ENCODE results near the gene WDR27. TPM values are rescaled to one million over a fixed set of nuclear protein-coding genes. Genes with fewer than 3 reads are reported as not detected.

The WDR27 gene
- total and polyA plus RNA-seq, 2 donors from 2014 or later = 12.3 to 45.0 TPM

- H3K9ac ChIP-seq (ENCODE audit: low read length in 3 of 3) = no peak overlapping the region
- H3K9me3 ChIP-seq (ENCODE audit: control insufficient read depth in 2 of 3, insufficient read depth in 1 of 3, low read length in 3 of 3) = peaks cover 0 to 1% (median 0%) of the 10 kb centered on the region in 3 donors
- intact Hi-C loops (cut with DNase I) = no loop called here
- no peaks in the 10 kb centered on the region for H3K27me3 ChIP-seq (ENCODE audit: control insufficient read depth, insufficient read depth, low read length)
- H3K27ac ChIP-seq (ENCODE audit: low read depth in 2 of 2, low read length in 2 of 2) = peak overlapping the region in 1 of 2 donors; percentile 47
- H3K36me3 ChIP-seq (ENCODE audit: control insufficient read depth in 2 of 3, insufficient read depth in 3 of 3, low read length in 3 of 3) = no peaks in the 10 kb centered on the region
- peaks cover 0 to 2% (median 0%) of the 10 kb centered on the region in 3 donors for H3K4me1 ChIP-seq (ENCODE audit: control insufficient read depth in 2 of 3, insufficient read depth in 2 of 3, low read depth in 1 of 3, low read length in 3 of 3)
- FAIRE-seq = no peak
- TF ChIP-seq CTCF (IDR thresholded peaks at IDR 0.05; ENCODE audit: borderline replicate concordance, extremely low read depth, insufficient read depth) = no peak
- peak overlapping the region in 1 of 3 donors; percentile 43 for H3K4me3 ChIP-seq (ENCODE audit: low read length in 3 of 3)
- DNase-seq = peak in 1 of 5 donors; percentile 43
Measured at GRCh38 chr6:169424821-169425240, 277.0 kb downstream of the WDR27 start.

- H3K4me3 ChIP-seq (ENCODE audit: low read length in 3 of 3) = peak overlapping the region in 1 of 3 donors; percentile 43
- no peaks in the 10 kb centered on the region for H3K36me3 ChIP-seq (ENCODE audit: control insufficient read depth in 2 of 3, insufficient read depth in 3 of 3, low read length in 3 of 3)
- no peak overlapping the region for H3K9ac ChIP-seq (ENCODE audit: low read length in 3 of 3)
- peak overlapping the region in 1 of 2 donors; percentile 47 for H3K27ac ChIP-seq (ENCODE audit: low read depth in 2 of 2, low read length in 2 of 2)
- intact Hi-C loops (cut with DNase I) = no loop called here
- no peak for TF ChIP-seq CTCF (IDR thresholded peaks at IDR 0.05; ENCODE audit: borderline replicate concordance, extremely low read depth, insufficient read depth)
- no peaks in the 10 kb centered on the region for H3K27me3 ChIP-seq (ENCODE audit: control insufficient read depth, insufficient read depth, low read length)
- H3K9me3 ChIP-seq (ENCODE audit: control insufficient read depth in 2 of 3, insufficient read depth in 1 of 3, low read length in 3 of 3) = no peaks in the 10 kb centered on the region
- FAIRE-seq (no peak), DNase-seq (no peak)
- H3K4me1 ChIP-seq (ENCODE audit: control insufficient read depth in 2 of 3, insufficient read depth in 2 of 3, low read depth in 1 of 3, low read length in 3 of 3) = peaks cover 0 to 2% (median 0%) of the 10 kb centered on the region in 3 donors
Measured at GRCh38 chr6:169424149-169424804, 277.6 kb downstream of the WDR27 start.

- intact Hi-C loops (cut with DNase I) = no loop called here
- DNase-seq (no peak), FAIRE-seq (no peak)
Measured at GRCh38 chr6:169421586-169422264, 280.1 kb downstream of the WDR27 start.

More at GRCh38 chr6:169421586-169422264, 280.1 kb downstream of the WDR27 start:
- no peak overlapping the region for H3K27ac ChIP-seq (ENCODE audit: low read depth in 2 of 2, low read length in 2 of 2)
- no peaks in the 10 kb centered on the region for H3K27me3 ChIP-seq (ENCODE audit: control insufficient read depth, insufficient read depth, low read length)
- H3K9ac ChIP-seq (ENCODE audit: low read length in 3 of 3) = no peak overlapping the region
- no peaks in the 10 kb centered on the region for H3K36me3 ChIP-seq (ENCODE audit: control insufficient read depth in 2 of 3, insufficient read depth in 3 of 3, low read length in 3 of 3)
- no peak overlapping the region for H3K4me3 ChIP-seq (ENCODE audit: low read length in 3 of 3)
- H3K4me1 ChIP-seq (ENCODE audit: control insufficient read depth in 2 of 3, insufficient read depth in 2 of 3, low read depth in 1 of 3, low read length in 3 of 3) = peaks cover 0 to 2% (median 0%) of the 10 kb centered on the region in 3 donors
- TF ChIP-seq CTCF (IDR thresholded peaks at IDR 0.05; ENCODE audit: borderline replicate concordance, extremely low read depth, insufficient read depth) = no peak
- no peaks in the 10 kb centered on the region for H3K9me3 ChIP-seq (ENCODE audit: control insufficient read depth in 2 of 3, insufficient read depth in 1 of 3, low read length in 3 of 3)

Measured in kidney (tissue), 14 donors.